GM19463 (cell line): Measurements from ENCODE around the gene FUNDC2.
"Not testable (repeated sequence)": the region's sequence is repeated elsewhere in the genome, so short reads cannot be mapped to it uniquely, and the experiment has no call there.

Experiments
- ATAC-seq: cut with Tn5 transposase; IDR thresholded peaks from one replicate; pipeline ENCODE4 v1.9.1; 2021; ENCODE audit warnings: mild to moderate bottlenecking, moderate library complexity; ENCODE audit not compliant: unreplicated experiment

The FUNDC2 gene

DNA sequence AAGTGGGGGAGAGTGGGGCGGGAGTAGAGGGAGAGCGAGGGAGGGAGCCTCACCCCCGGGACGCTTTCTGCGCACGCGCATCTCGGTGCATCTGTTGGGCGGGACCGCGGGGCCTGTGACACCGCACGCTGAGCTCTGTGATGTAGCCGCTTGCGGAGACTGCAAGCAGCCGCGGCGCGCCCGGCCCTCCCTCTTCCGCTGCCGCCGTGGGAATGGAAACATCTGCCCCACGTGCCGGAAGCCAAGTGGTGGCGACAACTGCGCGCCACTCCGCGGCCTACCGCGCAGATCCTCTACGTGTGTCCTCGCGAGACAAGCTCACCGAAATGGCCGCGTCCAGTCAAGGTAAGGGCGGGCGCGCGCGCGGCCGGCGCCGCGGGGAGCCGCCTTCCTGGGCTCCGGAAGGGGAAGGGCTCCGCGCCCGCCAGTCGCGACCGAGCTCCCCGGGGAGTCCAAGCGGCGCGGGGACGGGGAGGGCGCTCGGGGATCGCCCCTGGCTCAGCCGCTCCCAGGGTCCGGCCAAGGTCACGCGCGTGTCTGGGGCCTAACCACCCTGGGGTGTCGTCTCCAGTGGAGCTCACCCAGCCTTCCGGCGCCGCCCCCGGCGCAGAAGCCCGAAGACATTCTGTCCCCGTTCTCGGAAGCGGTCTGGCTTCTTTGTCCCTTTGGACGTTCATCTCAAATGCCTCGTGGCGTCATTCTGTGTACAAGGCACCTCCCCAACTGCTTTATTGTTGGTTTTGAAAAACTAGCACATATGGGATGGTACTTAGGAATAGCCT is at the start of gene FUNDC2:
Gene FUNDC2, plus strand, starts transcription at position 118 of the 782 bp plus-strand sequence. Its CDS starts 95 bp downstream, at position 213.
- ATAC-seq = peak; percentile 88

GRCh38 chrX:154979629-154980028 is 47.0 kb upstream of the FUNDC2 start:
- ATAC-seq = no peak

- peak; percentile 99 for ATAC-seq
These were observed 46.1 kb upstream of the FUNDC2 start for GRCh38 chrX:154980330-154981115.

DNA sequence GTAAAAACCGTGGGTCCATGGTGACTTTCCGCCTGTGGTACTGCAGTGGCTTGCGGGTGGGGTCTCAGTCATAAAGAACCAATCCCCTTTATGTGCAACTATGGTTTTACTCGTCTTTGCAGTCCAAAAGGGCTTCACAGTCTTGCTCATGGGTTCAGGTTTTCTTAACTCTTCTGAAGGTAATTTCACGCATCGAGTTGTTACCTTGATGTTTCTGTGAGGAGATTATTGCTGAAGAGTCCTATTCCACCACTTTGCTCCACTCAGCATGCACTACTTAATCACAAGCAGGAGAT is 45.6 kb upstream of the FUNDC2 start:
- no peak for ATAC-seq

DNA sequence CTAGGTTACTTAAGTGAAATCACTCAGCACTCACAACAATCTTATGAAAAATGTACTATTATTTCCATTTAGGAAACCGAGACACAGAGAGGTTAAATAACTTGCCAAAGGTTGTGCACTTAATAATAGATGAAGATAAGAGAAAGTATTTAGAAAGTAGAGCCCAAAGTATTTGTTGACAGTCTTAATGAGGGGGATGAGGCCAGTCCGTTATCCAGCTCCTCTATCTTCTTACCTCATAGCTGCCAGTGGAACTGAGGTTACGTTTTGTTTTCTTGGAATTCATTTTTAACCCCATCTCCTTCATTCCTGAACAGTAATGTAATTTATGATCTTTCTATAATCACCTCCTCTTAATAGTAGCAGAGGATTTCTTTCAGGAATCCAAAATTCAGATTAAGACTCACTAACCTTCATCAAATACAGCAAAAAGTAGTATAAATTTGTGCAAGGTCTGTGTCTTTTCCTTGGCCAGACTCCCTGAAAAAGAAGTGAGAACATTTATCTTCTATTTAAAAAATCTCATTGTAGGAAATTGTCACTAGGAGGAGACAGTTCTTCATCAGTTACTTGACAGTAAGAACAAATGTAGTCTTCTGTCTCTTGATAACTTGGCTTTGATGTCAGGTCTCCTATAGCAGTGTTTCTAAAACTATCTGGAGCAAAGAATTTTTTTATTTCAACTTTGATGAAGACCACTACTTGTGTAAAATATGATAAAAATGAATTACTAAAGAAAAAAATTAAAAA is 39.6 kb upstream of the FUNDC2 start:
- ATAC-seq = no peak

GRCh38 chrX:154987940-154988339 is 38.7 kb upstream of the FUNDC2 start:
- no peak for ATAC-seq

GRCh38 chrX:154988719-154989118 is 37.9 kb upstream of the FUNDC2 start:
- ATAC-seq = no peak

DNA sequence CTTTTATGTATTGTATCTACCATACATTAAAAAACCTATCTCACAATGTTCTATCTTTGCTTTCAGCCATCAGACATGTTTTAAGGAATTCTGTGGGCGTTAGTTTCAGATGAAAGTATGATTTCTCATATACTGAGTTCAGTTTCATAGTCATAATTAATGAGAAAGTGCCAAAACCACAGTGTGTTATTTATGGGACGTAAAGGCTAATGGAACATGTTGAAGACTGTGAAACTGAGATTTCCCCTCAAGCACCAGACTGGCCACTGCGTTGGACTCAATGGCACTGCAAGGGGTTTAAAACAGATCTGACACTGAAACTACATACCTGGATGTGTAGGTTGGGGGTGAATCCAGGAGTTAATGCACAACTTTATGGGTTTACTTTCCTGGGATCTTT is 36.1 kb upstream of the FUNDC2 start:
- ATAC-seq = peak; percentile 59

- peak; percentile 40 for ATAC-seq
These were observed 35.6 kb upstream of the FUNDC2 start for GRCh38 chrX:154991039-154991438.

GRCh38 chrX:154991476-154991875 is 35.2 kb upstream of the FUNDC2 start:
- no peak for ATAC-seq

GRCh38 chrX:154998204-154998880 is 28.3 kb upstream of the FUNDC2 start:
- ATAC-seq = no peak

DNA sequence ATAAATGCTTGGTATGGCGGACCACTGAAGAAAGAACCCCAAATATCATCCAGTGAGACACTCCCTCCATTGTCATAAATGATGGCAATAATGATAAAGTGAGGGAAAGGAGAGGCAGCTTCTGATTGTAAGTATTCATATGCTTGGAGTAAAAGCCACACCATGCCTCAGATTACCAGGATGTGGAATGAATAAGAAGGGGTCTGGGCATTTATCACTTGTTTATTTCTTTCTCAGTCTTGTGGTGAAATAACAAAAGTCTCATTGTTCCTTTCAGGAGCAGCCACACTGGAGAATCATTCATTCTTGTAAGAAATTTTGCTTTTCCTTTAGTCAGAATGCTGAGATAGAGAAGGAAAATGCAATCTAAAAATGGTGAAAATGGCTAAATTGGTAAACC is 25.8 kb upstream of the FUNDC2 start:
- no peak for ATAC-seq

- no peak for ATAC-seq
These were observed 24.8 kb upstream of the FUNDC2 start for GRCh38 chrX:155001873-155002272.

DNA sequence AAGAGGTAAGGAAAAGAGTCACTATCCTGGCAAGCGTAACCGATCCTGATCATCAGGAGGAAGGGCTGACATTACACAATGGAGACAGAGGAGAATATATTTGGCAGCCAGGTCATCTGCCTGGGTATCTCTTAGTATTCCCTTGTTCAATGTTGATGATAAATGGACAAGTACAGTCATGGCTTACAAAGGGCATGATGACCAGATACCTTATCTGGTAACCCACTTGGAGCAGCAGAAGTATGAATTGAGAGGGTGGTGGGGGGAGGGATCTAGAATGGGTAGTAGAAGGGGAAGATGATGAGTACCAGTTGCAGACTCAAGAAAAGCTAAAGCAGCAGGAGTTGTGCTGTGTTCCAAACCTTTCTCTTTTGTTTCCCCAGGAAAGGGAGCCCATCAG is 21.5 kb upstream of the FUNDC2 start:
- ATAC-seq = no peak

- not testable (repeated sequence) for ATAC-seq
These were observed 20.3 kb upstream of the FUNDC2 start for GRCh38 chrX:155006379-155006778.

DNA sequence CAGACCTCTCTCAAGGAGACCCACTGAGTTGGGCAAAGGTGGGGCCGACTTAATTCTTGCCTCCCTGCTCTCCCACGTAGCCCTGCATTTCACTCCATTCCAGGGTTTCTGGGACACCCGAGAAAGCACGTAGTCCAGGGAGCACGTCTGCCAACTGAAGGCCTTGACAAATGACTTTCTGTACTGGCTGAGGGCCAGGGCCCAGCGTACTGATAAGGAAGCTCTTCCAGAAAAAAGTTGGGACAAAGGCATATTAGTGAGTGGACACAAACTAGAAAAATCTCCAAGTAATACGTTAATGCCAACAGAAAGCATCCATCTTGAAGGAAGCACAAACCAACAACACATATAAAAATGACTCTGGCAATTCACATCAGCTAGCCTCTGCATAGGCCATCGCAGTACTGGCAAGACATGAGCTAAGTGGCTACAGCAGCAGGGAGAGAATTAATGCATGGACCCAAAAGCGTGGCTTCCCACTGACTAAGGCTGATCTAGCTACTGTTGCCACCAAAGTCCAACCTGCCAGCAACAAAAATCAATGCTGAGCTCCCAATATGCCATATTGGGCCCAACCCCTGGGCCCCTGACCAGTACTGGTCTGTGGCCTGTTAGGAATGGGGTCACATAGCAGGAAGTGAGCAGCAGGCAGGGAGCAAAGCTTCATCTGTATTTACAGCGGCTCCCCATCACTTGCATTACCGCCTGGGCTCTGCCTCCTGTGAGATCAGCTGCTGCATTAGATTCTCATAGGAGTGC is 19.6 kb upstream of the FUNDC2 start:
- ATAC-seq = not testable (repeated sequence)

GRCh38 chrX:155008578-155008977 is 18.1 kb upstream of the FUNDC2 start:
- ATAC-seq = not testable (repeated sequence)

GRCh38 chrX:155009994-155010472 is 16.6 kb upstream of the FUNDC2 start:
- ATAC-seq = no peak

GRCh38 chrX:155020591-155020990 is 6.1 kb upstream of the FUNDC2 start:
- ATAC-seq = no peak

DNA sequence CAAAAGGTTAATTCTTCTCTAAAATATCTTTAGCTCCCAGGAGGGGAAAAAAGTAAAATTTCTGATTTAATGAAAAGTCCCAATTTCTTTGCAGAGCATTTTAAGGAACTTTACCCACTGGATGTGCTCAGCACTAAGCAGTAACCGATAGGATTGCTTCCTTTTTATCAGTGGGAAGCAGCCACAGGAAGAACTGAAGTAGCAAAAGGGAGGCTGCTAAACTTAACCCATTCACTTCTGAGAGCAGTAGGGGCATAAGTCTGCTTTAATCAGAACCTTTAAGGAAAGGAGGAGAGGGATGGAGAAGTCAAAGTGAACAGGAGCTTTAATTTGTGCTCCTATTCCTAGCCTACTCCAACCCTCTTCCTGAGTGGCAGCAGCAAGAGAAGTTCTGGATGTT is 4.1 kb upstream of the FUNDC2 start, which contains the start of gene F8:
Gene F8, minus strand, starts transcription at position 139 of the 400 bp plus-strand sequence. CDS start 171 bp downstream, outside the sequence.
- no peak for ATAC-seq
